ENCODE data around the gene ZDHHC7. TPM values are rescaled to one million over a fixed set of nuclear protein-coding genes. Genes with fewer than 3 reads are reported as not detected.
A peak's percentile ranks its signal among the peaks of the same experiment; 100 is the strongest.

ZDHHC7 gene
- total and polyA plus RNA-seq, 9 of the 15 experiments (the other 6 are each of a cell fraction or from before 2014, with no cell fraction given), result 1.7 to 49.7 (median 37.4) TPM

DNA sequence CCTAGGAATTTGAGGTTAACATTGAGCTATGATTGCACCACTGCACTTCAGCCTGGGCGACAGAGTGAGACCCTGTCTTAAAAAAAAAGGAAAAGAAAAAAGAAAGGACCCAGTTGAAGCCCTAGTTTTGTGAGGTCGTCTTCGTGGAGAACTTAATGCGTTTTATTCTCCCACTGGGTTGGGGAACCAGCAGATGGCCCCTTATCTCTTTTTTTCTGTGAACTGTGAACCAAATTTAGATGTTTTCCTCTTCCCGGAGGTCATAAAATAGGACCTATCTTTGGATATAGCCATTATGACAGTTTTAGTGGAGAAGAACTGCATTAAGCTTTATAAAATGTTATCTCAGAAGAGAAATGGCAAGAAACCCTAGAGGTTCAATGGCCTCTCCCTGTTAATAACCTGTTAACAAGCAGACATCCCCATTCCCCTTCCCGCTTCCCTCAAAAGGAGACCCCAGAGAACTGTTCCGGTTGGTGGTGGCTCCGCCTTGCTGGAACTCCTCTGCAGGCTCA, 39.8 kb upstream of the ZDHHC7 start (continued):
- no peak for TF ChIP-seq ZC3H4 (CRISPR knock-in tag; IDR thresholded peaks at IDR 0.05; ENCODE audit: borderline replicate concordance)
- no peak for TF ChIP-seq FOXA1 (IDR thresholded peaks at IDR 0.05; ENCODE audit: borderline replicate concordance)
- TF ChIP-seq, protein P1, sequence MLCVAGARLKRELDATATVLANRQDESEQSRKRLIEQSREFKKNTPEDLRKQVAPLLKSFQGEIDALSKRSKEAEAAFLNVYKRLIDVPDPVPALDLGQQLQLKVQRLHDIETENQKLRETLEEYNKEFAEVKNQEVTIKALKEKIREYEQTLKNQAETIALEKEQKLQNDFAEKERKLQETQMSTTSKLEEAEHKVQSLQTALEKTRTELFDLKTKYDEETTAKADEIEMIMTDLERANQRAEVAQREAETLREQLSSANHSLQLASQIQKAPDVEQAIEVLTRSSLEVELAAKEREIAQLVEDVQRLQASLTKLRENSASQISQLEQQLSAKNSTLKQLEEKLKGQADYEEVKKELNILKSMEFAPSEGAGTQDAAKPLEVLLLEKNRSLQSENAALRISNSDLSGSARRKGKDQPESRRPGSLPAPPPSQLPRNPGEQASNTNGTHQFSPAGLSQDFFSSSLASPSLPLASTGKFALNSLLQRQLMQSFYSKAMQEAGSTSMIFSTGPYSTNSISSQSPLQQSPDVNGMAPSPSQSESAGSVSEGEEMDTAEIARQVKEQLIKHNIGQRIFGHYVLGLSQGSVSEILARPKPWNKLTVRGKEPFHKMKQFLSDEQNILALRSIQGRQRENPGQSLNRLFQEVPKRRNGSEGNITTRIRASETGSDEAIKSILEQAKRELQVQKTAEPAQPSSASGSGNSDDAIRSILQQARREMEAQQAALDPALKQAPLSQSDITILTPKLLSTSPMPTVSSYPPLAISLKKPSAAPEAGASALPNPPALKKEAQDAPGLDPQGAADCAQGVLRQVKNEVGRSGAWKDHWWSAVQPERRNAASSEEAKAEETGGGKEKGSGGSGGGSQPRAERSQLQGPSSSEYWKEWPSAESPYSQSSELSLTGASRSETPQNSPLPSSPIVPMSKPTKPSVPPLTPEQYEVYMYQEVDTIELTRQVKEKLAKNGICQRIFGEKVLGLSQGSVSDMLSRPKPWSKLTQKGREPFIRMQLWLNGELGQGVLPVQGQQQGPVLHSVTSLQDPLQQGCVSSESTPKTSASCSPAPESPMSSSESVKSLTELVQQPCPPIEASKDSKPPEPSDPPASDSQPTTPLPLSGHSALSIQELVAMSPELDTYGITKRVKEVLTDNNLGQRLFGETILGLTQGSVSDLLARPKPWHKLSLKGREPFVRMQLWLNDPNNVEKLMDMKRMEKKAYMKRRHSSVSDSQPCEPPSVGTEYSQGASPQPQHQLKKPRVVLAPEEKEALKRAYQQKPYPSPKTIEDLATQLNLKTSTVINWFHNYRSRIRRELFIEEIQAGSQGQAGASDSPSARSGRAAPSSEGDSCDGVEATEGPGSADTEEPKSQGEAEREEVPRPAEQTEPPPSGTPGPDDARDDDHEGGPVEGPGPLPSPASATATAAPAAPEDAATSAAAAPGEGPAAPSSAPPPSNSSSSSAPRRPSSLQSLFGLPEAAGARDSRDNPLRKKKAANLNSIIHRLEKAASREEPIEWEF (CRISPR knock-in tag; IDR thresholded peaks at IDR 0.05), result no peak
- peak; percentile 73; the same call in 1 of the 2 replicates for TF ChIP-seq LCOR (CRISPR knock-in tag; IDR thresholded peaks at IDR 0.05)
- no peak for TF ChIP-seq TAF9B (IDR thresholded peaks at IDR 0.05; ENCODE audit: partially characterized antibody)
- TF ChIP-seq SMAD2 (IDR thresholded peaks at IDR 0.05; ENCODE audit: low read depth, low read length), result no peak
- TF ChIP-seq GATAD2A (IDR thresholded peaks at IDR 0.05), result no peak
- TF ChIP-seq, protein P2, sequence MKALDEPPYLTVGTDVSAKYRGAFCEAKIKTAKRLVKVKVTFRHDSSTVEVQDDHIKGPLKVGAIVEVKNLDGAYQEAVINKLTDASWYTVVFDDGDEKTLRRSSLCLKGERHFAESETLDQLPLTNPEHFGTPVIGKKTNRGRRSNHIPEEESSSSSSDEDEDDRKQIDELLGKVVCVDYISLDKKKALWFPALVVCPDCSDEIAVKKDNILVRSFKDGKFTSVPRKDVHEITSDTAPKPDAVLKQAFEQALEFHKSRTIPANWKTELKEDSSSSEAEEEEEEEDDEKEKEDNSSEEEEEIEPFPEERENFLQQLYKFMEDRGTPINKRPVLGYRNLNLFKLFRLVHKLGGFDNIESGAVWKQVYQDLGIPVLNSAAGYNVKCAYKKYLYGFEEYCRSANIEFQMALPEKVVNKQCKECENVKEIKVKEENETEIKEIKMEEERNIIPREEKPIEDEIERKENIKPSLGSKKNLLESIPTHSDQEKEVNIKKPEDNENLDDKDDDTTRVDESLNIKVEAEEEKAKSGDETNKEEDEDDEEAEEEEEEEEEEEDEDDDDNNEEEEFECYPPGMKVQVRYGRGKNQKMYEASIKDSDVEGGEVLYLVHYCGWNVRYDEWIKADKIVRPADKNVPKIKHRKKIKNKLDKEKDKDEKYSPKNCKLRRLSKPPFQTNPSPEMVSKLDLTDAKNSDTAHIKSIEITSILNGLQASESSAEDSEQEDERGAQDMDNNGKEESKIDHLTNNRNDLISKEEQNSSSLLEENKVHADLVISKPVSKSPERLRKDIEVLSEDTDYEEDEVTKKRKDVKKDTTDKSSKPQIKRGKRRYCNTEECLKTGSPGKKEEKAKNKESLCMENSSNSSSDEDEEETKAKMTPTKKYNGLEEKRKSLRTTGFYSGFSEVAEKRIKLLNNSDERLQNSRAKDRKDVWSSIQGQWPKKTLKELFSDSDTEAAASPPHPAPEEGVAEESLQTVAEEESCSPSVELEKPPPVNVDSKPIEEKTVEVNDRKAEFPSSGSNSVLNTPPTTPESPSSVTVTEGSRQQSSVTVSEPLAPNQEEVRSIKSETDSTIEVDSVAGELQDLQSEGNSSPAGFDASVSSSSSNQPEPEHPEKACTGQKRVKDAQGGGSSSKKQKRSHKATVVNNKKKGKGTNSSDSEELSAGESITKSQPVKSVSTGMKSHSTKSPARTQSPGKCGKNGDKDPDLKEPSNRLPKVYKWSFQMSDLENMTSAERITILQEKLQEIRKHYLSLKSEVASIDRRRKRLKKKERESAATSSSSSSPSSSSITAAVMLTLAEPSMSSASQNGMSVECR (CRISPR knock-in tag; IDR thresholded peaks at IDR 0.05), result no peak
- TF ChIP-seq, protein P3, sequence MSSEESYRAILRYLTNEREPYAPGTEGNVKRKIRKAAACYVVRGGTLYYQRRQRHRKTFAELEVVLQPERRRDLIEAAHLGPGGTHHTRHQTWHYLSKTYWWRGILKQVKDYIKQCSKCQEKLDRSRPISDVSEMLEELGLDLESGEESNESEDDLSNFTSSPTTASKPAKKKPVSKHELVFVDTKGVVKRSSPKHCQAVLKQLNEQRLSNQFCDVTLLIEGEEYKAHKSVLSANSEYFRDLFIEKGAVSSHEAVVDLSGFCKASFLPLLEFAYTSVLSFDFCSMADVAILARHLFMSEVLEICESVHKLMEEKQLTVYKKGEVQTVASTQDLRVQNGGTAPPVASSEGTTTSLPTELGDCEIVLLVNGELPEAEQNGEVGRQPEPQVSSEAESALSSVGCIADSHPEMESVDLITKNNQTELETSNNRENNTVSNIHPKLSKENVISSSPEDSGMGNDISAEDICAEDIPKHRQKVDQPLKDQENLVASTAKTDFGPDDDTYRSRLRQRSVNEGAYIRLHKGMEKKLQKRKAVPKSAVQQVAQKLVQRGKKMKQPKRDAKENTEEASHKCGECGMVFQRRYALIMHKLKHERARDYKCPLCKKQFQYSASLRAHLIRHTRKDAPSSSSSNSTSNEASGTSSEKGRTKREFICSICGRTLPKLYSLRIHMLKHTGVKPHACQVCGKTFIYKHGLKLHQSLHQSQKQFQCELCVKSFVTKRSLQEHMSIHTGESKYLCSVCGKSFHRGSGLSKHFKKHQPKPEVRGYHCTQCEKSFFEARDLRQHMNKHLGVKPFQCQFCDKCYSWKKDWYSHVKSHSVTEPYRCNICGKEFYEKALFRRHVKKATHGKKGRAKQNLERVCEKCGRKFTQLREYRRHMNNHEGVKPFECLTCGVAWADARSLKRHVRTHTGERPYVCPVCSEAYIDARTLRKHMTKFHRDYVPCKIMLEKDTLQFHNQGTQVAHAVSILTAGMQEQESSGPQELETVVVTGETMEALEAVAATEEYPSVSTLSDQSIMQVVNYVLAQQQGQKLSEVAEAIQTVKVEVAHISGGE (CRISPR knock-in tag; IDR thresholded peaks at IDR 0.05), result no peak
- TF ChIP-seq, protein P4, sequence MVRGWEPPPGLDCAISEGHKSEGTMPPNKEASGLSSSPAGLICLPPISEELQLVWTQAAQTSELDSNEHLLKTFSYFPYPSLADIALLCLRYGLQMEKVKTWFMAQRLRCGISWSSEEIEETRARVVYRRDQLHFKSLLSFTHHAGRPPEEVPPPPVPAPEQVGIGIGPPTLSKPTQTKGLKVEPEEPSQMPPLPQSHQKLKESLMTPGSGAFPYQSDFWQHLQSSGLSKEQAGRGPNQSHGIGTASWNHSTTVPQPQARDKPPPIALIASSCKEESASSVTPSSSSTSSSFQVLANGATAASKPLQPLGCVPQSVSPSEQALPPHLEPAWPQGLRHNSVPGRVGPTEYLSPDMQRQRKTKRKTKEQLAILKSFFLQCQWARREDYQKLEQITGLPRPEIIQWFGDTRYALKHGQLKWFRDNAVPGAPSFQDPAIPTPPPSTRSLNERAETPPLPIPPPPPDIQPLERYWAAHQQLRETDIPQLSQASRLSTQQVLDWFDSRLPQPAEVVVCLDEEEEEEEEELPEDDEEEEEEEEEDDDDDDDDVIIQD (CRISPR knock-in tag; IDR thresholded peaks at IDR 0.05), result no peak
- TF ChIP-seq, protein P5, sequence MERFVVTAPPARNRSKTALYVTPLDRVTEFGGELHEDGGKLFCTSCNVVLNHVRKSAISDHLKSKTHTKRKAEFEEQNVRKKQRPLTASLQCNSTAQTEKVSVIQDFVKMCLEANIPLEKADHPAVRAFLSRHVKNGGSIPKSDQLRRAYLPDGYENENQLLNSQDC (CRISPR knock-in tag; IDR thresholded peaks at IDR 0.05), result no peak
- TF ChIP-seq RBM15 (IDR thresholded peaks at IDR 0.05; ENCODE audit: insufficient read depth, low read length), result no peak

All from K562 (cell line).